NT2/D1 (cell line): ENCODE measurements around the gene WDFY4.

Source experiments
- SUZ12 ChIP-seq: IDR thresholded peaks from 2 replicates; pipeline ENCODE4 v1.6.1; 2011; ENCODE audit not compliant: insufficient read length, insufficient read depth; ENCODE audit errors: extremely low read depth
- YY1 ChIP-seq: IDR thresholded peaks from 2 replicates; pipeline ENCODE4 v1.6.1; 2011; ENCODE audit not compliant: insufficient read length, insufficient read depth
- ZNF274 ChIP-seq: IDR thresholded peaks from 2 replicates; pipeline ENCODE4 v1.6.1; 2011; ENCODE audit warnings: mild to moderate bottlenecking, low read depth, low read length

GRCh38 chr10:48760983-48761382 lies 76.3 kb downstream of the WDFY4 start:
- no peak for TF ChIP-seq ZNF274
- no peak for TF ChIP-seq YY1
- no peak for TF ChIP-seq SUZ12
